SH-SY5Y (cell line): Measurements from ENCODE around the gene GTF3C1.

Experiments used
- GATA2 ChIP-seq: IDR thresholded peaks from 2 replicates; pipeline ENCODE4 v1.6.1; 2011; ENCODE audit warnings: mild to moderate bottlenecking, low read depth, low read length
- GATA3 ChIP-seq: IDR thresholded peaks from 2 replicates; pipeline ENCODE4 v1.6.1; 2011; ENCODE audit warnings: low read depth, mild to moderate bottlenecking, low read length, moderate library complexity

DNA sequence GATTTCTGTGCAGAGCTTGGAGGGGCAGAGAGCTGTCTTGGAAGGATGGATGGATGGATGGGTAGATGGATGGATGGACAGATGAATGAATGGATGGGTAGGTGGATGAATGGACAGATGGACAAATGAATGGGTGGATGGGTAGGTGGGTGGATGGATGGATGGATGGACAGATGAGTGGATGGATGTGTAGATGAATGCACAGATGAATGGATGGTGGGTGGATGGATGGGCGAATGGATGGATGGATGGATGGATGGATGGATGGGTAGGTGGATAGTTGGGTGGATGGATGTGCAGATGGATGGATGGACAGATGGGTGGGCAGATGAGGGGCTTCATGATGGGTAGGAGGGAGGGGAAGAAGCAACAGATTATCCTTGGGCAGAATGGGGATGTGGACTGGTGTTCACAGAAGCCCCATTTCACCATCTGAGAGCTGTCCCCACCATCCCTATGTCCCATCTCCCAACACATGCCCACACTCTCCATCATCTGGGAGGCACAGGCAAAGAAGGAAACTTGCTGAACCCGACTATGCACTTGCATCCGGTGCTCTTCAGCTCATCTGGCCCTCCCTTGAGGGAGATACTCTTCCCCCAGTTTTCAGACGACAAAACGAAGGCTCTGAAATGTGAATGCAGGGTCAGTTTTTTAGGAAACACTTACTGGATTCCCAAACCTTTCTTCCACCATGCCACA is 90.6 kb downstream of the GTF3C1 start:
- TF ChIP-seq GATA3: no peak
- TF ChIP-seq GATA2: no peak
